Adrenal gland (tissue), 12 donors: ENCODE data around the gene CSF1R. TPM values are rescaled to one million over a fixed set of nuclear protein-coding genes. Genes with fewer than 3 reads are reported as not detected.

Source experiments
- DNase-seq, 7 donors: peaks; one replicate each; pipeline ENCODE4 v3.0.0-alpha.2; 2019 to 2020
- H3K27ac ChIP-seq, 5 donors: fragments of 200-600 bp; sonication (generic) in 4 of 5; 1 replicate in 3 of 5; 2 replicates in 2 of 5; pipeline versions ENCODE4 v1.5.1 to v1.8.0; 2016 to 2020; ENCODE audit warnings: mild to moderate bottlenecking in 1 of 5
- H3K27me3 ChIP-seq: fragments of 200-600 bp; 2 replicates; pipeline ENCODE4 v1.8.0; 2021
- H3K36me3 ChIP-seq, 2 donors: fragments of 200-600 bp; replicated peaks in 1 of 2; 1 replicate in 1 of 2; 2 replicates in 1 of 2; pipeline versions ENCODE4 v1.5.1 to v1.8.0; 2018 to 2022
- H3K4me1 ChIP-seq, 2 donors: fragments of 200-600 bp; replicated peaks in 1 of 2; 1 replicate in 1 of 2; 2 replicates in 1 of 2; pipeline versions ENCODE4 v1.5.1 to v1.8.0; 2018 to 2021
- H3K4me3 ChIP-seq, 4 donors: fragments of 200-600 bp; sonication (generic) in 3 of 4; one replicate each; pipeline ENCODE4 v1.5.1; 2016 to 2018
- H3K9me3 ChIP-seq, 3 donors: fragments of 200-600 bp; sonication (generic) in 1 of 3; replicated peaks in 1 of 3; 1 replicate in 2 of 3; 2 replicates in 1 of 3; pipeline versions ENCODE4 v1.5.1 to v1.8.0; 2016 to 2021
- POLR2A ChIP-seq, 2 donors: fragments of 450-650 bp; IDR thresholded peaks; one replicate each; pipeline ENCODE4 v1.6.1; 2017; ENCODE audit warnings: antibody characterized with exemption in 2 of 2, mild to moderate bottlenecking in 2 of 2, moderate library complexity in 1 of 2
- WGBS, 4 donors: extraction: QIAGEN DNeasy Blood & Tissue Kit in 2 of 4; methylation state at CpG; one replicate each; pipeline versions ENCODE4 v1.1.5 to v1.1.7; 2013 to 2017; 5-methylcytosine and 5-hydroxymethylcytosine counted together
- intact Hi-C, 2 donors: fragments of 100-400 bp; cut with DNase I; formaldehyde crosslinking; loops; one replicate each; pipeline versions ENCODE4 v1.14.1 to v1.15.0; 2022 to 2023
- polyA plus RNA-seq, 3 donors: library from polyadenylated mRNA; stranded (reverse); fragments of 200-250 nt in 2 of 3; fragments of 350-450 nt in 1 of 3; fragmentation: Illumina TruSeq in 1 of 3; extraction: RNeasy Lipid Tissue Mini Kit (QIAGEN cat#74804) in 1 of 3; gene quantifications; one replicate each; pipeline ENCODE4 v1.2.3, GENCODE V29; 2013 to 2014
- total RNA-seq, 9 donors: library from RNA; depleted of rRNA in 4 of 9; stranded (reverse); fragments of >200 nt in 4 of 9; fragments of 120-200 nt in 1 of 9; fragmentation: NEBNext Ultra II Directional in 1 of 9; extraction: Animal tissue kit (Norgen Biotek cat#: 25700) in 1 of 9; gene quantifications; one replicate each; pipeline versions ENCODE4 v1.1.0 to v1.2.4, GENCODE V29; 2013 to 2023
- TF ChIP-seq, protein P1 (sequence below), 6 experiments: fragments of 450-650 bp in 4 of 6; fragments of 200-600 bp in 2 of 6; sonication (generic) in 1 of 6; IDR thresholded peaks; 1 replicate in 5 of 6; 2 replicates in 1 of 6; pipeline versions ENCODE4 v1.5.1 to v1.8.0; 2016 to 2021; ENCODE audit warnings: antibody characterized with exemption in 6 of 6, mild to moderate bottlenecking in 2 of 6, moderate library complexity in 1 of 6
- donor health status: healthy with polysubstance abuse.
- donor health status: Bipolar disorder and iron deficiency.
- donor health status: DM: yes; HTN: yes; CAD: no.
- donor health status: DM: no; HTN: no; CAD: no.
- donor health status: DM: no; HTN: no; CAD: no.
- donor health status: DM: yes; HTN: yes; CAD: no.

Gene CSF1R
- total and polyA plus RNA-seq, 12 donors: 4.6 to 165 (median 72.4) TPM

DNA sequence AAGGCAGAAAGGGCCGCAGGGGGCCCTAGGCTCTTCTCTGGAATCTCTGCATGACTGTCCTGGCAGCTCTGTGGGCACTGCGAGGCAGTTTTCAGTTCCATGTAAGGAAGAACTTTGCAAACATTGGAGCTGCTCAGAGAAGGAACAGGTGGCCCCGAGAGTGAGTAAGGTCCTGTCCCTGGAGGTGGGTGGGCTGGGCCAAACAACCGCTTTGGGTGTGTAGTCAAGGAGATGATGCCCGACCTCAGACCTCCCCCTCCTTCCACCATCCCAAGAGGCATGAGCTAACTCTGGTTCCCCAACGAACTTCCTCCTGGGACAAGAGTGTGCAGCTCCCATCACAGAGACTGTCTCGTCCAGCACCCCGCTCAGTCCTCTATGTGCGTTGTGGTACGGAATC lies 20.5 kb downstream of the CSF1R start:
- H3K36me3 ChIP-seq: no peaks in the 10 kb centered on the region
- TF ChIP-seq, protein P1, sequence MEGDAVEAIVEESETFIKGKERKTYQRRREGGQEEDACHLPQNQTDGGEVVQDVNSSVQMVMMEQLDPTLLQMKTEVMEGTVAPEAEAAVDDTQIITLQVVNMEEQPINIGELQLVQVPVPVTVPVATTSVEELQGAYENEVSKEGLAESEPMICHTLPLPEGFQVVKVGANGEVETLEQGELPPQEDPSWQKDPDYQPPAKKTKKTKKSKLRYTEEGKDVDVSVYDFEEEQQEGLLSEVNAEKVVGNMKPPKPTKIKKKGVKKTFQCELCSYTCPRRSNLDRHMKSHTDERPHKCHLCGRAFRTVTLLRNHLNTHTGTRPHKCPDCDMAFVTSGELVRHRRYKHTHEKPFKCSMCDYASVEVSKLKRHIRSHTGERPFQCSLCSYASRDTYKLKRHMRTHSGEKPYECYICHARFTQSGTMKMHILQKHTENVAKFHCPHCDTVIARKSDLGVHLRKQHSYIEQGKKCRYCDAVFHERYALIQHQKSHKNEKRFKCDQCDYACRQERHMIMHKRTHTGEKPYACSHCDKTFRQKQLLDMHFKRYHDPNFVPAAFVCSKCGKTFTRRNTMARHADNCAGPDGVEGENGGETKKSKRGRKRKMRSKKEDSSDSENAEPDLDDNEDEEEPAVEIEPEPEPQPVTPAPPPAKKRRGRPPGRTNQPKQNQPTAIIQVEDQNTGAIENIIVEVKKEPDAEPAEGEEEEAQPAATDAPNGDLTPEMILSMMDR (IDR thresholded peaks at IDR 0.05): no peak
- TF ChIP-seq POLR2A (IDR thresholded peaks at IDR 0.05): no peak
- no peaks in the 10 kb centered on the region for H3K9me3 ChIP-seq
- no peak overlapping the region for H3K4me3 ChIP-seq
- WGBS, 4 donors: 63 to 73% (median 69%) methylated on average over 6 to 10 of the region's 10 CpGs
- peak in 1 of 7 donors; percentile 60 for DNase-seq
- intact Hi-C loops: no loop called here
- H3K27me3 ChIP-seq: no peaks in the 10 kb centered on the region
- H3K4me1 ChIP-seq: peaks cover 0 to 5% of the 10 kb centered on the region in 2 donors
- peak overlapping the region in 1 of 5 donors; percentile 71 for H3K27ac ChIP-seq

DNA sequence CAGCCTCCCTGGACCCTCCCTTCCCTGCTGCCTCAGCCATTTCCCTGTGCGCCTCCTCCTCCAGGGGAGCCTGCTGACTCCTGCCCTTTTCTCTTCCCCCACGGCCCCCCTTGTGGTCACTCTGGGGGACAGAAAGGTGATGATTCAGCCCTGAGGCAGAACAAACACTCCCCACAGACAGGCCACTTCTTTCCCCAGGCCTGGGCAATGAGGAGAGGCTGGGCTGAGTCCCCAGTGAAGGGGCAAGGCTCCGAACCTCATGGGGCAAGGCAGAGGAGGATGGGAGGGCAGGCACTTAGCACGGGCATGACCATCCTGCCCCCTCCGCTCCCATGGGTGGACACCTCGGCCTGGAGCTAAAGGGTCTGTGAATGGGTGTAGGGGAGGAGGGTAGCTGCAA lies 21.0 kb downstream of the CSF1R start:
- H3K27ac ChIP-seq: peak overlapping the region in 1 of 5 donors; percentile 71
- WGBS, 4 donors: 64 to 73% (median 69%) methylated on average over 6 of the region's 6 CpGs
- DNase-seq: peak in 3 of 7 donors; percentile 40 to 60 (median 49)
- H3K36me3 ChIP-seq: no peaks in the 10 kb centered on the region
- H3K9me3 ChIP-seq: no peaks in the 10 kb centered on the region
- intact Hi-C loops: no loop called here
- no peak for TF ChIP-seq POLR2A (IDR thresholded peaks at IDR 0.05)
- TF ChIP-seq, protein P1 (IDR thresholded peaks at IDR 0.05): no peak
- no peak overlapping the region for H3K4me3 ChIP-seq
- H3K4me1 ChIP-seq: peaks cover 0 to 5% of the 10 kb centered on the region in 2 donors
- H3K27me3 ChIP-seq: no peaks in the 10 kb centered on the region

DNA sequence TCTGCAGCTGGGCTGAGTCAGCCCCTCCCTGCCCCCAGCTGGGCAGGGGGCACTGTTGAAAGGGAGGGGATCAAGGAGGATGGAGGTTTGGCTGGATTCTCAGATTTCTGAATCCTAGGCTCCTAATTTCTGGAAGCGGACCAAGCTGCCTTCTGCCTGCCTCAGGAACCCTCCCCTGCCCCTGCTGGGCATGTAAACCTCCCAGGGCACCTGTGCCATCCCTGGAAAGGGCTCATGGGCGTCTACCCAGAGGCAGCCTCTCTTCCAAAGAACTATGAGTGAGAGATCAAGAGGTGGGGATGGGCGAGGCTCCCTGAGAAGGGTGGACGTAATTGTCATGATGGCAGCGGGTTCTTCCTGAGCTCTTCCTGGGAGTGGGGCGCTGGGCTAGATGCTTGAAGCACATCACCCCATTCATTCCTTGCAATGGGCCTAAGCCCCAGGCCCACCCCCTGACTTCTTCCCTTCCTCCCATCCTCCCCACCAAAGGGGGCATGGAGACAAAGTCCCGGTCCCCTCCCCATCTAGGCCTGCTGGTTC lies 21.6 kb downstream of the CSF1R start:
- DNase-seq: no peak
- peaks cover 0 to 5% of the 10 kb centered on the region in 2 donors for H3K4me1 ChIP-seq
- H3K9me3 ChIP-seq: no peaks in the 10 kb centered on the region
- TF ChIP-seq, protein P1 (IDR thresholded peaks at IDR 0.05): no peak
- TF ChIP-seq POLR2A (IDR thresholded peaks at IDR 0.05): no peak
- intact Hi-C loops: no loop called here
- H3K4me3 ChIP-seq: no peak overlapping the region
- peak overlapping the region in 1 of 5 donors; percentile 23 for H3K27ac ChIP-seq
- no peaks in the 10 kb centered on the region for H3K36me3 ChIP-seq
- no peaks in the 10 kb centered on the region for H3K27me3 ChIP-seq
- 79 to 87% (median 86%) methylated on average over 2 to 7 of the region's 7 CpGs for WGBS, 4 donors

DNA sequence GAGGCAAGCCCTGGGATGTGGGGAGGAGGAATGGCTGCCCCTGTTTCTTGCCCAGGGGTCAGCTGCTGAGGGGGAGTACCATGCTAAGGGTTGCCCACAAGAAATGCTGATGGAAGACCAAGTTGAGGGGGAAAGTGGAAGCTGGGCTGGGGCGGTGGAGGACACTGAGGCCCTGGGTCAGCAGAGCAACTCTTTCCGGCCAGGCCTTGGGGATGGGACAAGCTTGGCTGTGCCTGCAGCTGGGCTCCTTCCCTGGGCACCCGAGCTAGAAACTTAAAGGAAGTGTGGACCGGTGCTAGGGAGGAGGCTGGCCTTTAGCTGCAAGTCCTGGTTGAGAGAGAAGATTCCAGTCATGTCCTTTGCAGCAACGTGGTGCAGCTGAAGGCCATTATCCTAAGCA lies 22.7 kb downstream of the CSF1R start:
- H3K4me3 ChIP-seq: no peak overlapping the region
- intact Hi-C loops: no loop called here
- H3K9me3 ChIP-seq: no peaks in the 10 kb centered on the region
- no peak overlapping the region for H3K27ac ChIP-seq
- H3K36me3 ChIP-seq: no peaks in the 10 kb centered on the region
- TF ChIP-seq POLR2A (IDR thresholded peaks at IDR 0.05): no peak
- TF ChIP-seq, protein P1 (IDR thresholded peaks at IDR 0.05): no peak
- 66 to 78% (median 77%) methylated on average over 5 of the region's 5 CpGs for WGBS, 4 donors
- H3K27me3 ChIP-seq: no peaks in the 10 kb centered on the region
- peaks cover 0 to 5% of the 10 kb centered on the region in 2 donors for H3K4me1 ChIP-seq
- DNase-seq: no peak
